H1 (cell line): ENCODE measurements around the gene EEIG2. TPM values are rescaled to one million over a fixed set of nuclear protein-coding genes. Genes with fewer than 3 reads are reported as not detected.

ENCODE experiments used
- CTCF ChIA-PET: fragments of 300-600 bp; sonication (Branson Sonifier 250); formaldehyde crosslinking; loops from one replicate; lab custom pipeline; 2021; ENCODE audit not compliant: partially characterized antibody; lab: Charles Lee
- POLR2A ChIA-PET: fragments of 300-600 bp; sonication (Branson Sonifier 250); formaldehyde crosslinking; loops from one replicate; lab custom pipeline; 2021; ENCODE audit warnings: inconsistent platforms; ENCODE audit not compliant: partially characterized antibody; lab: Charles Lee
- DNase-seq, 2 experiments: peaks; one replicate each; pipeline versions ENCODE4 v3.0.0 to v3.0.0-alpha.2; 2010 to 2022; ENCODE audit warnings: low spot score in 2 of 2, low read depth in 1 of 2, mixed read lengths in 1 of 2
- FAIRE-seq: peaks from 2 replicates; lab custom pipeline; 2011; peaks lifted over from hg19 to GRCh38; lab: Jason Lieb, UNC
- H2AFZ ChIP-seq: 2 replicates; pipeline ENCODE4 v1.8.1; 2012; ENCODE audit warnings: low read length, inconsistent platforms
- H2AK5ac ChIP-seq: 2 replicates; pipeline ENCODE4 v1.6.1; 2013; ENCODE audit warnings: low read depth, low read length
- H2BK120ac ChIP-seq: replicated peaks from 2 replicates; pipeline ENCODE3; 2013; ENCODE audit warnings: low read depth, low read length, inconsistent platforms
- H2BK12ac ChIP-seq: 2 replicates; pipeline ENCODE4 v1.6.1; 2013; ENCODE audit warnings: low read depth, low read length
- H2BK15ac ChIP-seq: 2 replicates; pipeline ENCODE4 v1.6.1; 2013; ENCODE audit warnings: low read length
- H2BK20ac ChIP-seq: 2 replicates; pipeline ENCODE4 v1.6.1; 2013; ENCODE audit warnings: low read length
- H2BK5ac ChIP-seq: 2 replicates; pipeline ENCODE4 v1.6.1; 2013; ENCODE audit warnings: low read depth, low read length
- H3K14ac ChIP-seq: 2 replicates; pipeline ENCODE4 v1.6.1; 2013; ENCODE audit warnings: inconsistent platforms; ENCODE audit not compliant: insufficient read length
- H3K18ac ChIP-seq: 2 replicates; pipeline ENCODE4 v1.6.1; 2013; ENCODE audit warnings: low read length; ENCODE audit errors: extremely low read depth
- H3K23ac ChIP-seq: 2 replicates; pipeline ENCODE4 v1.6.1; 2013; ENCODE audit warnings: inconsistent platforms; ENCODE audit not compliant: insufficient read length
- H3K23me2 ChIP-seq: 2 replicates; pipeline ENCODE4 v1.6.1; 2013; ENCODE audit warnings: low read depth, low read length
- H3K27ac ChIP-seq: 2 replicates; pipeline ENCODE4 v1.6.1; 2011; ENCODE audit warnings: low read depth, low read length, inconsistent platforms
- H3K27me3 ChIP-seq, 4 experiments: replicated peaks in 1 of 4; 1 replicate in 1 of 4; 2 replicates in 3 of 4; pipeline versions ENCODE4 v1.6.1 to v1.8.1; 2011 to 2013; ENCODE audit warnings: low read length in 3 of 4, mild to moderate bottlenecking in 3 of 4, inconsistent platforms in 2 of 4, mixed read lengths in 2 of 4, moderate library complexity in 1 of 4; ENCODE audit not compliant: control insufficient read depth in 3 of 4, insufficient read depth in 3 of 4; ENCODE audit errors: extremely low read depth in 1 of 4
- H3K36me3 ChIP-seq, 4 experiments: 2 replicates each; pipeline versions ENCODE4 v1.6.1 to v1.8.1; 2011 to 2013; ENCODE audit warnings: mild to moderate bottlenecking in 4 of 4, low read length in 3 of 4, moderate library complexity in 2 of 4, control low read depth in 1 of 4, inconsistent platforms in 1 of 4; ENCODE audit not compliant: insufficient read depth in 4 of 4, control insufficient read depth in 2 of 4
- H3K4ac ChIP-seq: replicated peaks from 2 replicates; pipeline ENCODE3; 2013; ENCODE audit warnings: low read length, low read depth, mixed read lengths, inconsistent platforms; ENCODE audit not compliant: insufficient read length
- H3K4me1 ChIP-seq, 4 experiments: replicated peaks in 1 of 4; 1 replicate in 1 of 4; 2 replicates in 3 of 4; pipeline versions ENCODE4 v1.6.1 to v1.8.1; 2011 to 2013; ENCODE audit warnings: low read length in 3 of 4, inconsistent platforms in 2 of 4, mixed read lengths in 1 of 4; ENCODE audit not compliant: insufficient read depth in 4 of 4, control insufficient read depth in 3 of 4
- H3K4me2 ChIP-seq, 2 experiments: 2 replicates each; pipeline versions ENCODE4 v1.6.1 to v1.8.1; 2011 to 2013; ENCODE audit warnings: low read depth in 2 of 2, low read length in 2 of 2, control low read depth in 1 of 2, inconsistent platforms in 1 of 2, mild to moderate bottlenecking in 1 of 2; ENCODE audit not compliant: insufficient read depth in 1 of 2
- H3K4me3 ChIP-seq, 4 experiments: fragments of 200-600, 300-600 bp in 1 of 4; sonication (generic), shearing (Covaris generic), sonication (Bioruptor Twin) in 1 of 4; 2 replicates each; pipeline versions ENCODE4 v1.5.1 to v1.8.1; 2011 to 2016; ENCODE audit warnings: low read length in 4 of 4, low read depth in 3 of 4, control low read depth in 2 of 4, inconsistent platforms in 2 of 4, mild to moderate bottlenecking in 2 of 4, mixed read lengths in 1 of 4, moderate library complexity in 1 of 4; ENCODE audit not compliant: insufficient read depth in 2 of 4; ENCODE audit errors: extremely low read depth in 1 of 4
- H3K56ac ChIP-seq: replicated peaks from 2 replicates; pipeline ENCODE3; 2013; ENCODE audit warnings: low read depth, mild to moderate bottlenecking, mixed read lengths, low read length, inconsistent platforms; ENCODE audit not compliant: insufficient read length
- H3K79me1 ChIP-seq: 2 replicates; pipeline ENCODE4 v1.6.1; 2013; ENCODE audit warnings: low read depth, low read length, control low read depth
- H3K79me2 ChIP-seq, 2 experiments: 2 replicates each; pipeline versions ENCODE4 v1.6.1 to v1.8.1; 2012 to 2013; ENCODE audit warnings: low read length in 2 of 2, mild to moderate bottlenecking in 2 of 2, inconsistent platforms in 1 of 2; ENCODE audit not compliant: insufficient read depth in 2 of 2, control insufficient read depth in 1 of 2
- H3K9ac ChIP-seq, 4 experiments: replicated peaks in 1 of 4; 1 replicate in 1 of 4; 2 replicates in 3 of 4; pipeline versions ENCODE4 v1.6.1 to v1.8.1; 2011 to 2013; ENCODE audit warnings: low read depth in 3 of 4, low read length in 3 of 4, control low read depth in 2 of 4, mild to moderate bottlenecking in 2 of 4, moderate library complexity in 2 of 4, inconsistent platforms in 1 of 4; ENCODE audit errors: extremely low read depth in 1 of 4
- H3K9me3 ChIP-seq, 2 experiments: 2 replicates each; pipeline versions ENCODE4 v1.6.1 to v1.8.1; 2012 to 2013; ENCODE audit warnings: mild to moderate bottlenecking in 2 of 2, moderate library complexity in 2 of 2, control low read depth in 1 of 2, inconsistent platforms in 1 of 2, low read depth in 1 of 2, low read length in 1 of 2, mixed read lengths in 1 of 2; ENCODE audit not compliant: insufficient read depth in 2 of 2
- H4K20me1 ChIP-seq, 2 experiments: replicated peaks in 1 of 2; 2 replicates each; pipeline versions ENCODE3 to v1.8.1; 2011 to 2013; ENCODE audit warnings: inconsistent platforms in 2 of 2, low read length in 2 of 2, mild to moderate bottlenecking in 1 of 2; ENCODE audit not compliant: insufficient read depth in 2 of 2, control insufficient read depth in 1 of 2
- H4K5ac ChIP-seq: 2 replicates; pipeline ENCODE4 v1.6.1; 2013; ENCODE audit warnings: low read length, low read depth, mixed read lengths, inconsistent platforms; ENCODE audit not compliant: insufficient read length
- H4K8ac ChIP-seq: 2 replicates; pipeline ENCODE4 v1.8.0; 2013; ENCODE audit warnings: mild to moderate bottlenecking, moderate library complexity, low read length, inconsistent platforms; ENCODE audit not compliant: insufficient read depth; ENCODE audit errors: extremely low read depth
- H4K91ac ChIP-seq: replicated peaks from 2 replicates; pipeline ENCODE3; 2013; ENCODE audit warnings: low read length, mixed read lengths, inconsistent platforms; ENCODE audit not compliant: insufficient read length
- CREB1 ChIP-seq: IDR thresholded peaks from 2 replicates; pipeline ENCODE4 v1.6.1; 2012; ENCODE audit warnings: inconsistent platforms
- KDM1A ChIP-seq: fragments of 200-600, 300-600 bp; sonication (generic); IDR thresholded peaks from 2 replicates; pipeline ENCODE4 v1.7.1; 2016; ENCODE audit warnings: mild to moderate bottlenecking, low read length, borderline replicate concordance
- WGBS, 2 experiments: shearing (Covaris generic) in 1 of 2; methylation state at CpG; one replicate each; pipeline versions ENCODE4 v1.1.6 to v1.1.7; 2013 to 2015; ENCODE audit warnings: low lambda C conversion rate in 2 of 2, mixed read lengths in 2 of 2, inconsistent platforms in 1 of 2, low coverage in 1 of 2, missing lambda C conversion rate in 1 of 2; ENCODE audit not compliant: insufficient replicate concordance in 2 of 2, insufficient coverage in 1 of 2, insufficient read length in 1 of 2; ENCODE audit errors: extremely low coverage in 1 of 2, missing lambda C conversion rate in 1 of 2; 5-methylcytosine and 5-hydroxymethylcytosine counted together
- polyA plus RNA-seq, 7 experiments: library from polyadenylated mRNA; depleted of rRNA in 3 of 7; stranded (reverse) in 5 of 7; unstranded in 2 of 7; fragments of >200 nt in 5 of 7; fragments of 200-250 nt in 2 of 7; gene quantifications; 1 replicate in 5 of 7; 2 replicates in 1 of 7; 4 replicates in 1 of 7; pipeline versions ENCODE4 v1.2.1 to v1.2.3, GENCODE V29; 2011 to 2013; ENCODE audit warnings: missing spikeins in 2 of 7, mixed read lengths in 2 of 7
- total RNA-seq: library from RNA; stranded (reverse); fragmentation: NEBNext Ultra II Directional; extraction: Animal tissue kit (Norgen Biotek cat#: 25700); gene quantifications from 2 replicates; pipeline ENCODE4 v1.2.1, GENCODE V29; 2021

EEIG2 gene
- total and polyA plus RNA-seq, 2 of the 8 experiments (the other 6 are each of a cell fraction or from before 2014, with no cell fraction given): 6.1 to 20.1 TPM

- 86% methylated on average over 1 of the region's 1 CpG; no CpG with 5 or more reads in 1 of the 2 experiments for WGBS, 2 experiments
- no peak for TF ChIP-seq CREB1
- peak; percentile 66 for TF ChIP-seq KDM1A
- Histone ChIP-seq H2AK5ac (no peak overlapping the region), H2BK20ac (no peak overlapping the region), H3K4ac (no peak overlapping the region), H3K18ac (no peak overlapping the region; the same call in 1 of the 2 replicates), H2BK12ac (no peak overlapping the region), H2BK120ac (no peak overlapping the region), H4K91ac (no peak overlapping the region), H3K27ac (no peak overlapping the region), H3K14ac (no peak overlapping the region), H2BK15ac (no peak overlapping the region), H4K5ac (no peak overlapping the region), H2BK5ac (no peak overlapping the region), H3K4me2 (no peak overlapping the region; a peak in 1 of 4 replicates), H3K23ac (no peak overlapping the region), H3K79me1 (no peaks in the 10 kb centered on the region), H3K27me3 (no peaks in the 10 kb centered on the region), H3K9me3 (peaks cover 0 to 10% of the 10 kb centered on the region in 2 experiments; a peak in 1 of 4 replicates), H3K23me2 (no peaks in the 10 kb centered on the region), H3K4me3 (no peak overlapping the region), H3K9ac (no peak overlapping the region), H3K56ac (no peak overlapping the region), H4K8ac (no peak overlapping the region), H3K4me1 (peaks cover 0 to 6% (median 0%) of the 10 kb centered on the region in 4 experiments; a peak in 1 of 7 replicates), H2AFZ (no peak overlapping the region), H3K36me3 (no peaks in the 10 kb centered on the region), H4K20me1 (no peaks in the 10 kb centered on the region), H3K79me2 (no peaks in the 10 kb centered on the region)
- ChIA-PET POLR2A (no interaction called here), CTCF (no interaction called here)
- DNase-seq: no peak
- FAIRE-seq: no peak
Measured at GRCh38 chr1:108540977-108541376, 18.9 kb upstream of the EEIG2 start.
